Loucy (cell line): Measurements from ENCODE around the gene GSG1.

ENCODE experiments used
- H2AFZ ChIP-seq: fragments of 200-600 bp; sonication (generic); 2 replicates; pipeline ENCODE4 v1.6.0; 2016; ENCODE audit warnings: antibody characterized with exemption, mild to moderate bottlenecking, low read length, moderate library complexity
- H3F3A ChIP-seq: fragments of 200-600 bp; 2 replicates; pipeline ENCODE4 v1.6.0; 2016; ENCODE audit warnings: antibody characterized with exemption, low read depth, mild to moderate bottlenecking
- H3K27me3 ChIP-seq: fragments of 200-600 bp; sonication (generic); 2 replicates; pipeline ENCODE4 v1.6.1; 2014; ENCODE audit warnings: low read length, mild to moderate bottlenecking; ENCODE audit not compliant: insufficient read depth, poor library complexity, severe bottlenecking
- H3K36me3 ChIP-seq: fragments of 200-600 bp; sonication (generic); 2 replicates; pipeline ENCODE4 v1.6.1; 2016; ENCODE audit warnings: low read length; ENCODE audit not compliant: insufficient read depth
- H3K4me1 ChIP-seq: fragments of 200-600 bp; sonication (generic); 2 replicates; pipeline ENCODE4 v1.5.1; 2014; ENCODE audit warnings: low read length, mild to moderate bottlenecking; ENCODE audit not compliant: insufficient read depth, poor library complexity, severe bottlenecking
- H3K4me2 ChIP-seq: fragments of 200-600 bp; sonication (generic); 2 replicates; pipeline ENCODE4 v1.6.0; 2014; ENCODE audit warnings: antibody characterized with exemption, low read length, low read depth, mild to moderate bottlenecking; ENCODE audit not compliant: poor library complexity, severe bottlenecking
- H3K4me3 ChIP-seq: fragments of 200-600 bp; sonication (generic); 2 replicates; pipeline ENCODE4 v1.5.1; 2014; ENCODE audit warnings: low read length, mild to moderate bottlenecking, mixed read lengths; ENCODE audit not compliant: poor library complexity, severe bottlenecking
- H3K79me2 ChIP-seq: fragments of 200-600 bp; sonication (generic); 2 replicates; pipeline ENCODE4 v1.6.1; 2014; ENCODE audit warnings: low read length; ENCODE audit not compliant: insufficient read depth
- H3K9ac ChIP-seq: fragments of 200-600 bp; sonication (generic); 2 replicates; pipeline ENCODE4 v1.6.0; 2014; ENCODE audit warnings: mild to moderate bottlenecking, low read depth, low read length, moderate library complexity; ENCODE audit not compliant: poor library complexity, severe bottlenecking
- H3K9me2 ChIP-seq: fragments of 200-600 bp; sonication (generic); replicated peaks from 2 replicates; pipeline ENCODE4 v1.6.1; 2016; ENCODE audit warnings: low read depth, low read length, mixed read lengths
- H3K9me3 ChIP-seq: fragments of 200-600 bp; sonication (generic); 2 replicates; pipeline ENCODE4 v1.6.1; 2014; ENCODE audit warnings: mild to moderate bottlenecking, antibody characterized with exemption, low read length, low read depth; ENCODE audit not compliant: insufficient read depth
- H4K20me1 ChIP-seq: fragments of 200-600 bp; sonication (generic); 2 replicates; pipeline ENCODE4 v1.6.0; 2014; ENCODE audit warnings: antibody characterized with exemption, low read length, mild to moderate bottlenecking; ENCODE audit not compliant: insufficient read depth, poor library complexity, severe bottlenecking
- CTCF ChIP-seq: fragments of 200-600 bp; sonication (generic); conservative IDR thresholded peaks from 2 replicates; pipeline ENCODE4 v1.5.1; 2014; ENCODE audit warnings: mild to moderate bottlenecking, antibody characterized with exemption, low read length
- EZH2phosphoT487 ChIP-seq: fragments of 200-600 bp; IDR thresholded peaks from 2 replicates; pipeline ENCODE4 v1.6.1; 2018; ENCODE audit warnings: antibody characterized with exemption, mild to moderate bottlenecking, moderate library complexity, borderline replicate concordance

GSG1 gene

DNA sequence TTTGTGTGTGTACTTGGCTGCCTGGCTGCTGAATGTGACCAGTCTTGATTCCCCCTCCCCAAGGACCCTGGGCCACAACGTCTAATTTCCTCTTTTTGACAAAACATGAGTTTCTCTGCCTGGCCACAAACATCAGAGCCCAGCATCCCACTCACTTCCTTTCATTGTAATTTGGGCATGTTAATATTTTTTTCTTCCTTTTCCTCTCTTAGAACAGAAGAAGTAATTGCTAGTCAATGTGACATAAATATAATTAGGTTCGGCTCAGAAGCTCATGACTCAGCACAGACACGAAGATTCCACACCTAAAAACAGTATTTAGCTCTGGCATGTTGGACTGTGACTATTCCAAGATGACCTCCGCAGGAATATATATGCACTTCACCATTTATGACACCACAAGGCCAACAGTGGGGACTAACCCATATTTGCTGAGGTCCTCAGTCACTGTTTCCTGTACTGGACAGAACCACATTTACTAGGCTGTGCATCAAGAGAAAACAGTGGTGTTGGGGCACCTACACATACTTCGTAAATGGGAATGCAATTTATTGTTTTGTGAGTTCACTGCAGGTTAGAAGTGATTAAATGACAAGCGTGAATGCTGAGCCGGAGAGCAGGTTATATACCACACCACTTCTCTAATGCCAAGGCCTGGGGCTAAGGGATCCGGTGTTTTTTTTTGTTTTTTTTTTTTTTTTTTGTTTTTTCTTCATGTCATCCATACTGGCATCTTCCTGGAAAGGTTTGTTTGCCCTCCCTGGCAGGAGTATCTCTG, 4.2 kb downstream of the GSG1 start:
- Histone ChIP-seq H3K9me2 (no peaks in the 10 kb centered on the region), H3K27me3 (no peaks in the 10 kb centered on the region), H3K9ac (peak overlapping the region; percentile 55), H3K79me2 (no peaks in the 10 kb centered on the region), H3K36me3 (no peaks in the 10 kb centered on the region), H3F3A (peaks cover 20% of the 10 kb centered on the region), H4K20me1 (no peaks in the 10 kb centered on the region), H3K4me3 (peak overlapping the region; percentile 51), H2AFZ (peak overlapping the region; percentile 13; the same call in 1 of the 2 replicates), H3K4me1 (peaks cover 56% of the 10 kb centered on the region), H3K9me3 (no peaks in the 10 kb centered on the region), H3K4me2 (peak overlapping the region; percentile 78)
- TF ChIP-seq CTCF: no peak
- no peak for TF ChIP-seq EZH2phosphoT487

- H3K27me3 ChIP-seq: no peaks in the 10 kb centered on the region
- H3K9me2 ChIP-seq: no peaks in the 10 kb centered on the region
- H4K20me1 ChIP-seq: no peaks in the 10 kb centered on the region
- peak overlapping the region; percentile 55 for H3K9ac ChIP-seq
- H3K79me2 ChIP-seq: no peaks in the 10 kb centered on the region
- no peak for TF ChIP-seq CTCF
- no peak for TF ChIP-seq EZH2phosphoT487
- peak overlapping the region; percentile 39; the same call in 1 of the 2 replicates for H2AFZ ChIP-seq
- H3K4me2 ChIP-seq: peak overlapping the region; percentile 78
- peaks cover 44% of the 10 kb centered on the region for H3K4me1 ChIP-seq
- H3K9me3 ChIP-seq: no peaks in the 10 kb centered on the region
- peaks cover 20% of the 10 kb centered on the region for H3F3A ChIP-seq
- H3K36me3 ChIP-seq: no peaks in the 10 kb centered on the region
- H3K4me3 ChIP-seq: no peak overlapping the region
These were observed 5.9 kb downstream of the GSG1 start for GRCh38 chr12:13097491-13098011.

DNA sequence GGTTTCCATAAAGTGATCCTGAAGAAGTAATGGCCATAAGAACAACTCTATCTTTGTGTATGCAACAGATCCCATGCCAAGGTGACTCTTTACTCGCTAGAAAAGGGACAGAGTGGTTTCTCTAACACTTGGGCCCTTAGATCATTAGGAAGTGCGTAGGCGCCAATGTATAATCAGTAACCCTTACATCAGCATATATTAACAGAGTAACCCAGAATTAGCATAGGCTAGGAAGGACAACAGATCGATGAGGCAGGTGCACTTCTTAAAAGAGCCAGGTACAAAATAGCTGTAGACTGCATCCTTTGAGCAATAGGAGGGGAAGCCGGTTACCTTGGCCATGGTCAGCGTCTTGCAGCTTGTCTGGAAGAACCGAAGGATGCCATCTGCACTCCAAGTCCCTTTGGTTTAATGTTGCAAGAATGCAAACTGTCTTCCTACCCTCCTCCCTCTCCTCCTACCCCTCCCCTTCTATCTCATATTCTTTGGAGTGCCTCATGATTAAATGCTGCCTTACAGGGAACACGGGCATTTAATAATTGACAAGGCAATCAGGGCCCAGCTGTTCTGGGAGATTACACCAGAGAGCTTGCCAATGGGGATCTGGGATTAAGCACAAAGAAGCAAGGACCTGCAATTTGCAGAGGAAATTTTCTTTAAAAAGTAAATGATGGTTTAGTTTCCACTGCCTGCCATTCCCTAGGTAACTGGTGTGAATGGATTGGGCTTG, 8.0 kb downstream of the GSG1 start:
- Histone ChIP-seq H3K9ac (no peak overlapping the region), H3K4me3 (no peak overlapping the region), H3K9me3 (no peaks in the 10 kb centered on the region), H3K9me2 (no peaks in the 10 kb centered on the region), H3K36me3 (no peaks in the 10 kb centered on the region), H3K27me3 (no peaks in the 10 kb centered on the region), H3K79me2 (no peaks in the 10 kb centered on the region), H3F3A (peaks cover 16% of the 10 kb centered on the region), H3K4me1 (peaks cover 29% of the 10 kb centered on the region), H3K4me2 (no peak overlapping the region), H2AFZ (no peak overlapping the region), H4K20me1 (no peaks in the 10 kb centered on the region)
- TF ChIP-seq CTCF (no peak), EZH2phosphoT487 (no peak)
